ENCODE data around the gene NUP58. TPM values are rescaled to one million over a fixed set of nuclear protein-coding genes. Genes with fewer than 3 reads are reported as not detected.

Gene NUP58
- total RNA-seq, 3 donors from 2014 or later, result 35.0 to 81.5 (median 68.2) TPM

- intact Hi-C loops (cut with DNase I; ENCODE audit: low total_unique reads), result no loop called here
- Histone ChIP-seq H3K27me3 (no peaks in the 10 kb centered on the region), H3K4me3 (no peak overlapping the region), H3K36me3 (no peaks in the 10 kb centered on the region), H3K27ac (no peak overlapping the region), H3K9me3 (no peaks in the 10 kb centered on the region), H3K4me1 (no peaks in the 10 kb centered on the region)
- TF ChIP-seq, protein P1, sequence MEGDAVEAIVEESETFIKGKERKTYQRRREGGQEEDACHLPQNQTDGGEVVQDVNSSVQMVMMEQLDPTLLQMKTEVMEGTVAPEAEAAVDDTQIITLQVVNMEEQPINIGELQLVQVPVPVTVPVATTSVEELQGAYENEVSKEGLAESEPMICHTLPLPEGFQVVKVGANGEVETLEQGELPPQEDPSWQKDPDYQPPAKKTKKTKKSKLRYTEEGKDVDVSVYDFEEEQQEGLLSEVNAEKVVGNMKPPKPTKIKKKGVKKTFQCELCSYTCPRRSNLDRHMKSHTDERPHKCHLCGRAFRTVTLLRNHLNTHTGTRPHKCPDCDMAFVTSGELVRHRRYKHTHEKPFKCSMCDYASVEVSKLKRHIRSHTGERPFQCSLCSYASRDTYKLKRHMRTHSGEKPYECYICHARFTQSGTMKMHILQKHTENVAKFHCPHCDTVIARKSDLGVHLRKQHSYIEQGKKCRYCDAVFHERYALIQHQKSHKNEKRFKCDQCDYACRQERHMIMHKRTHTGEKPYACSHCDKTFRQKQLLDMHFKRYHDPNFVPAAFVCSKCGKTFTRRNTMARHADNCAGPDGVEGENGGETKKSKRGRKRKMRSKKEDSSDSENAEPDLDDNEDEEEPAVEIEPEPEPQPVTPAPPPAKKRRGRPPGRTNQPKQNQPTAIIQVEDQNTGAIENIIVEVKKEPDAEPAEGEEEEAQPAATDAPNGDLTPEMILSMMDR (IDR thresholded peaks at IDR 0.05), result no peak
- TF ChIP-seq POLR2AphosphoS5 (IDR thresholded peaks at IDR 0.05) (no peak), POLR2A (IDR thresholded peaks at IDR 0.05) (no peak)
- no peak for DNase-seq (ENCODE audit: low spot score in 2 of 2)
These were observed 45.7 kb downstream of the NUP58 start for GRCh38 chr13:25347151-25347550.

GRCh38 chr13:25351404-25351803 is 50.0 kb downstream of the NUP58 start:
- Histone ChIP-seq H3K27me3 (peaks cover 0 to 5% of the 10 kb centered on the region in 2 donors), H3K4me1 (no peaks in the 10 kb centered on the region), H3K4me3 (no peak overlapping the region), H3K36me3 (no peaks in the 10 kb centered on the region), H3K9me3 (no peaks in the 10 kb centered on the region), H3K27ac (no peak overlapping the region)
- no peak for TF ChIP-seq POLR2AphosphoS5 (IDR thresholded peaks at IDR 0.05)
- TF ChIP-seq, protein P1 (IDR thresholded peaks at IDR 0.05), result no peak
- no peak for TF ChIP-seq POLR2A (IDR thresholded peaks at IDR 0.05)
- intact Hi-C loops (cut with DNase I; ENCODE audit: low total_unique reads), result no loop called here
- DNase-seq (ENCODE audit: low spot score in 2 of 2), result no peak

GRCh38 chr13:25352230-25352629 is 50.8 kb downstream of the NUP58 start:
- Histone ChIP-seq H3K27me3 (peaks cover 0 to 5% of the 10 kb centered on the region in 2 donors), H3K4me1 (no peaks in the 10 kb centered on the region), H3K27ac (no peak overlapping the region), H3K4me3 (no peak overlapping the region), H3K9me3 (no peaks in the 10 kb centered on the region), H3K36me3 (no peaks in the 10 kb centered on the region)
- TF ChIP-seq POLR2A (IDR thresholded peaks at IDR 0.05), result no peak
- TF ChIP-seq, protein P1 (IDR thresholded peaks at IDR 0.05), result no peak
- TF ChIP-seq POLR2AphosphoS5 (IDR thresholded peaks at IDR 0.05), result no peak
- intact Hi-C loops (cut with DNase I; ENCODE audit: low total_unique reads), result no loop called here
- DNase-seq (ENCODE audit: low spot score in 2 of 2), result no peak

DNA sequence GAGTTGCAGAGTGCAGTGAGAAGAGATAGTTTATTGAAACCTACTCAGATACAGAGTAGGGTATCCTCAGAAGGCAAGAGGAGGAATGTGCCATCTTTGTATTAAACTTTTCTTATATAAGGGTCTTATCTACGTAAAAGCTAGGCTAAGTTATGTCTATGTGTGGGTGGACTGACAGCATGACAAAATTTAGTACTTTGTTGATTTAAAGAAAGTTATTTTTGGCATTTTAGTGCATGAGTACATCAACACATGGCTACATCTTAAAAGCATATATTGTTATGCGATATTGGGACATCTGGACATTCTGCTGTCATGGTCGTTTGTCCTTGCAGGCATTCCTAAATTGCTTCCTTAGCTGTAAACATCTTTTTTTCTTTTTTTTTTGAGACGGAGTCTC is 51.4 kb downstream of the NUP58 start:
- no peak for TF ChIP-seq POLR2A (IDR thresholded peaks at IDR 0.05)
- no peak for TF ChIP-seq POLR2AphosphoS5 (IDR thresholded peaks at IDR 0.05)
- TF ChIP-seq, protein P1 (IDR thresholded peaks at IDR 0.05), result no peak
- no peaks in the 10 kb centered on the region for H3K36me3 ChIP-seq
- no peak overlapping the region for H3K27ac ChIP-seq
- no peak overlapping the region for H3K4me3 ChIP-seq
- H3K4me1 ChIP-seq, result no peaks in the 10 kb centered on the region
- intact Hi-C loops (cut with DNase I; ENCODE audit: low total_unique reads), result no loop called here
- H3K9me3 ChIP-seq, result no peaks in the 10 kb centered on the region
- peaks cover 0 to 5% of the 10 kb centered on the region in 2 donors for H3K27me3 ChIP-seq
- DNase-seq (ENCODE audit: low spot score in 2 of 2), result no peak

- DNase-seq (ENCODE audit: low spot score in 2 of 2), result no peak
- Histone ChIP-seq H3K4me1 (no peaks in the 10 kb centered on the region), H3K4me3 (no peak overlapping the region), H3K27me3 (peaks cover 0 to 5% of the 10 kb centered on the region in 2 donors), H3K9me3 (no peaks in the 10 kb centered on the region), H3K27ac (no peak overlapping the region), H3K36me3 (no peaks in the 10 kb centered on the region)
- TF ChIP-seq POLR2A (IDR thresholded peaks at IDR 0.05) (no peak), POLR2AphosphoS5 (IDR thresholded peaks at IDR 0.05) (no peak)
- TF ChIP-seq, protein P1 (IDR thresholded peaks at IDR 0.05), result no peak
- intact Hi-C loops (cut with DNase I; ENCODE audit: low total_unique reads), result no loop called here
These were observed 51.9 kb downstream of the NUP58 start for GRCh38 chr13:25353344-25353743.

Measured in breast epithelium (tissue), 4 donors.